Right atrium auricular region (tissue), 2 donors: ENCODE results near the gene MAPKBP1. TPM values are rescaled to one million over a fixed set of nuclear protein-coding genes. Genes with fewer than 3 reads are reported as not detected.
A peak's percentile ranks its signal among the peaks of the same experiment; 100 is the strongest.

Source experiments
- DNase-seq: peaks from one replicate; pipeline ENCODE4 v3.0.0-alpha.2; 2019; ENCODE audit warnings: low spot score
- H3K27ac ChIP-seq, 2 donors: fragments of 200-600 bp; sonication (generic); 1 replicate in 1 of 2; 2 replicates in 1 of 2; pipeline ENCODE4 v1.5.1; 2016 to 2019
- H3K27me3 ChIP-seq, 2 donors: fragments of 200-600 bp; sonication (generic); one replicate each; pipeline versions ENCODE4 v1.5.1 to v1.6.0; 2017 to 2019
- H3K36me3 ChIP-seq: fragments of 200-600 bp; sonication (generic); one replicate; pipeline ENCODE4 v1.5.1; 2016
- H3K4me1 ChIP-seq, 2 donors: fragments of 200-600 bp; sonication (generic); one replicate each; pipeline versions ENCODE4 v1.5.1 to v1.6.0; 2017 to 2019
- H3K4me3 ChIP-seq, 2 donors: fragments of 200-600 bp; sonication (generic); 1 replicate in 1 of 2; 2 replicates in 1 of 2; pipeline ENCODE4 v1.5.1; 2017 to 2019; ENCODE audit warnings: mild to moderate bottlenecking in 1 of 2, moderate library complexity in 1 of 2
- H3K9me3 ChIP-seq, 2 donors: fragments of 200-600 bp; sonication (generic); one replicate each; pipeline ENCODE4 v1.5.1; 2019
- CTCF ChIP-seq, 2 donors: fragments of 200-600 bp; sonication (generic); IDR thresholded peaks; one replicate each; pipeline ENCODE4 v1.5.1; 2019; ENCODE audit warnings: antibody characterized with exemption in 2 of 2
- total RNA-seq, 2 donors: library from RNA; depleted of rRNA; stranded (reverse); fragments of >200 nt; gene quantifications; one replicate each; pipeline ENCODE4 v1.1.0, GENCODE V29; 2016

MAPKBP1 gene
- total RNA-seq, 2 donors from 2014 or later: 10.5 TPM

DNA sequence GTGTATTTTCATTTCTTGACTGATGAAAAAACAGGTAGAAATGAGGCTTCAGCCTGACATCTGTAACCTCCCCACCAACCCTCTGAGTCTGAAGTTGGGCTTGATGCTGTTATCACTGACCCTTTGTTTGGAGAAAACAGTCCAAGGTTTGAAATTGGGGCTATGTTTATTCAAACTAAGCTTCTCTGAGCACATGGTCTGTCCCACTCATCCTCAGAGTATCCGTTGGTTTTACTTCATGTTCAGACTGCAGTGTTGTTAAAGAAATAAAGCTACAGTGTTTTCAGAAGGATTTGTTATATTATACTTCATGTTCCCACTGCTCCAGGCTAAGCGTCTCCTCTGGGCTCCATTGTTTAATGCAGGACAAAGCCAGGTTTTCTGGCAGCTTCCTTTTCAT is 6.0 kb downstream of the MAPKBP1 start:
- no peaks in the 10 kb centered on the region for H3K36me3 ChIP-seq
- H3K9me3 ChIP-seq: no peaks in the 10 kb centered on the region
- no peak for TF ChIP-seq CTCF (IDR thresholded peaks at IDR 0.05)
- peak overlapping the region in 1 of 2 donors; percentile 53 for H3K27ac ChIP-seq
- H3K27me3 ChIP-seq: no peaks in the 10 kb centered on the region
- no peak overlapping the region for H3K4me3 ChIP-seq
- DNase-seq: no peak
- peaks cover 1 to 32% of the 10 kb centered on the region in 2 donors for H3K4me1 ChIP-seq

DNA sequence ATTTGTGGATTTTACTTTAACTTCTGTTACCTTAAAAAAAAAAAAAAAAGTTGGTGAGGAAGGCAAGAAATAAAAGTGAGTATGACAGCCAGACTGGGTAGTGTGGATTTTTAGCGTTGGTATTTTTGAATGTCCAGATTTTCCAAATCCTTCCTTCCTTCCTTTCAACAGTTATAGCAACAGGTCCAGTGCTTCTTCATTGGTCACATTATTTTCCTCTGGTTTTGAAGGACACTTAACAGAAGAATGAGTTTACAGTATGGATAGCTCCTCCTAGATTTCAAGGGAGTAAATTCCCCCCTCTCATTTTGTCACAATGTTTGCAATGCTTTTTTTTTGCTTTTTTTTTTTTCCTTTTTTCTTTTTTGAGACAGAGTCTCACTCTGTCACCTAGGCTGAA is 6.4 kb downstream of the MAPKBP1 start:
- no peaks in the 10 kb centered on the region for H3K27me3 ChIP-seq
- no peak overlapping the region for H3K4me3 ChIP-seq
- peaks cover 0 to 27% of the 10 kb centered on the region in 2 donors for H3K4me1 ChIP-seq
- no peak for TF ChIP-seq CTCF (IDR thresholded peaks at IDR 0.05)
- peak overlapping the region in 1 of 2 donors; percentile 53 for H3K27ac ChIP-seq
- H3K36me3 ChIP-seq: no peaks in the 10 kb centered on the region
- DNase-seq: no peak
- H3K9me3 ChIP-seq: no peaks in the 10 kb centered on the region

GRCh38 chr15:41782371-41783282 is 8.3 kb downstream of the MAPKBP1 start:
- no peak for TF ChIP-seq CTCF (IDR thresholded peaks at IDR 0.05)
- Histone ChIP-seq H3K4me1 (peaks cover 0 to 19% of the 10 kb centered on the region in 2 donors), H3K9me3 (no peaks in the 10 kb centered on the region), H3K4me3 (no peak overlapping the region), H3K27me3 (no peaks in the 10 kb centered on the region), H3K36me3 (no peaks in the 10 kb centered on the region), H3K27ac (no peak overlapping the region)
- no peak for DNase-seq

GRCh38 chr15:41783296-41783695 is 9.0 kb downstream of the MAPKBP1 start:
- TF ChIP-seq CTCF (IDR thresholded peaks at IDR 0.05): no peak
- DNase-seq: no peak

GRCh38 chr15:41788262-41788661 is 14.0 kb downstream of the MAPKBP1 start:
- Histone ChIP-seq H3K4me3 (no peak overlapping the region), H3K36me3 (no peaks in the 10 kb centered on the region), H3K27ac (no peak overlapping the region), H3K27me3 (no peaks in the 10 kb centered on the region), H3K9me3 (no peaks in the 10 kb centered on the region), H3K4me1 (peaks cover 0 to 43% of the 10 kb centered on the region in 2 donors)
- no peak for TF ChIP-seq CTCF (IDR thresholded peaks at IDR 0.05)
- DNase-seq: no peak

More at GRCh38 chr15:41783296-41783695, 9.0 kb downstream of the MAPKBP1 start:
- no peak overlapping the region for H3K27ac ChIP-seq
- H3K4me3 ChIP-seq: no peak overlapping the region
- no peaks in the 10 kb centered on the region for H3K9me3 ChIP-seq
- H3K27me3 ChIP-seq: no peaks in the 10 kb centered on the region
- H3K36me3 ChIP-seq: no peaks in the 10 kb centered on the region
- H3K4me1 ChIP-seq: peaks cover 0 to 21% of the 10 kb centered on the region in 2 donors
